GM19463 (cell line): ENCODE results near the gene TBC1D20.

ENCODE experiments used
- ATAC-seq: cut with Tn5 transposase; IDR thresholded peaks from one replicate; pipeline ENCODE4 v1.9.1; 2021; ENCODE audit warnings: mild to moderate bottlenecking, moderate library complexity; ENCODE audit not compliant: unreplicated experiment

Gene TBC1D20

GRCh38 chr20:420721-421574 lies 41.4 kb downstream of the TBC1D20 start:
- no peak for ATAC-seq

GRCh38 chr20:420166-420620 lies 42.1 kb downstream of the TBC1D20 start:
- ATAC-seq, result no peak

- no peak for ATAC-seq
Measured at GRCh38 chr20:419556-420165, 42.7 kb downstream of the TBC1D20 start.

GRCh38 chr20:418858-419365 lies 43.4 kb downstream of the TBC1D20 start:
- no peak for ATAC-seq

GRCh38 chr20:417801-418342 lies 44.5 kb downstream of the TBC1D20 start:
- ATAC-seq, result no peak

GRCh38 chr20:416950-417800 lies 45.2 kb downstream of the TBC1D20 start:
- no peak for ATAC-seq

GRCh38 chr20:415820-416322 lies 46.5 kb downstream of the TBC1D20 start:
- ATAC-seq, result no peak

GRCh38 chr20:414161-414560 lies 48.2 kb downstream of the TBC1D20 start:
- no peak for ATAC-seq

GRCh38 chr20:412081-412480 lies 50.3 kb downstream of the TBC1D20 start:
- ATAC-seq, result no peak

GRCh38 chr20:409697-410559 lies 52.4 kb downstream of the TBC1D20 start:
- no peak for ATAC-seq

GRCh38 chr20:408843-409696 lies 53.3 kb downstream of the TBC1D20 start:
- ATAC-seq, result no peak

- peak; percentile 60 for ATAC-seq
Measured at GRCh38 chr20:407953-408842, 54.1 kb downstream of the TBC1D20 start, which contains the start of gene RBCK1. RBCK1 (plus strand) TSS chr20:408299; CDS start chr20:408758, 459 bp downstream.

- ATAC-seq, result peak; percentile 75
Measured at GRCh38 chr20:407133-407952, 55.0 kb downstream of the TBC1D20 start.

GRCh38 chr20:406200-407132 lies 55.9 kb downstream of the TBC1D20 start:
- ATAC-seq, result no peak

GRCh38 chr20:404088-404487 lies 58.2 kb downstream of the TBC1D20 start:
- no peak for ATAC-seq

- no peak for ATAC-seq
Measured at GRCh38 chr20:403582-403957, 58.8 kb downstream of the TBC1D20 start.
